Heart left ventricle (tissue), 16 donors: Measurements from ENCODE around the gene STARD3. TPM values are rescaled to one million over a fixed set of nuclear protein-coding genes. Genes with fewer than 3 reads are reported as not detected.

Experiments
- ATAC-seq, 4 donors: fragments of 200-7000 bp; cut with Tn5 transposase; one replicate each; pipeline ENCODE4 v1.9.1; 2020 to 2022; ENCODE audit warnings: moderate library complexity in 4 of 4, mild to moderate bottlenecking in 3 of 4, moderate number of reproducible peaks in 1 of 4
- DNase-seq, 5 donors: peaks; one replicate each; pipeline ENCODE4 v3.0.0-alpha.2; 2020
- H3K27ac ChIP-seq, 12 donors: fragments of 200-600 bp; sonication (generic) in 4 of 12; one replicate each; pipeline versions ENCODE4 v1.5.0 to v1.8.0; 2016 to 2022; ENCODE audit warnings: mild to moderate bottlenecking in 2 of 12
- H3K27me3 ChIP-seq, 9 donors: fragments of 200-600 bp; sonication (generic) in 2 of 9; one replicate each; pipeline versions ENCODE4 v1.5.1 to v1.8.0; 2016 to 2022; ENCODE audit warnings: mild to moderate bottlenecking in 3 of 9
- H3K36me3 ChIP-seq, 9 donors: fragments of 200-600 bp; sonication (generic) in 2 of 9; one replicate each; pipeline versions ENCODE4 v1.5.0 to v1.8.0; 2018 to 2022; ENCODE audit warnings: mild to moderate bottlenecking in 2 of 9
- H3K4me1 ChIP-seq, 12 donors: fragments of 200-600 bp; sonication (generic) in 4 of 12; one replicate each; pipeline versions ENCODE4 v1.5.0 to v1.8.0; 2016 to 2022; ENCODE audit warnings: mild to moderate bottlenecking in 3 of 12
- H3K4me3 ChIP-seq, 12 donors: fragments of 200-600 bp; sonication (generic) in 4 of 12; one replicate each; pipeline versions ENCODE4 v1.5.0 to v1.8.0; 2017 to 2022; ENCODE audit warnings: mild to moderate bottlenecking in 9 of 12, moderate library complexity in 4 of 12
- H3K9me3 ChIP-seq, 12 donors: fragments of 200-600 bp; sonication (generic) in 4 of 12; one replicate each; pipeline versions ENCODE4 v1.5.0 to v1.8.0; 2016 to 2022; ENCODE audit warnings: mild to moderate bottlenecking in 1 of 12
- POLR2A ChIP-seq, 2 donors: fragments of 450-650 bp; IDR thresholded peaks; one replicate each; pipeline ENCODE4 v1.6.1; 2017; ENCODE audit warnings: antibody characterized with exemption in 2 of 2, mild to moderate bottlenecking in 2 of 2, moderate library complexity in 2 of 2
- WGBS, 4 donors: extraction: QIAGEN DNeasy Blood & Tissue Kit in 2 of 4; methylation state at CpG; one replicate each; pipeline versions ENCODE4 v1.1.5 to v1.1.7; 2013 to 2018; 5-methylcytosine and 5-hydroxymethylcytosine counted together
- intact Hi-C, 10 donors: fragments of 100-400 bp; cut with DNase I; formaldehyde crosslinking; loops; one replicate each; pipeline versions ENCODE4 v1.11.1 to v1.14.2; 2022
- polyA plus RNA-seq, 2 donors: library from polyadenylated mRNA; stranded (reverse); fragments of 200-250 nt; gene quantifications; one replicate each; pipeline ENCODE4 v1.2.3, GENCODE V29; 2013
- total RNA-seq, 9 donors: library from RNA; depleted of rRNA in 2 of 9; stranded (reverse); fragments of >200 nt in 2 of 9; fragmentation: NEBNext Ultra II Directional in 3 of 9; extraction: Animal tissue kit (Norgen Biotek cat#: 25700) in 3 of 9; gene quantifications; one replicate each; pipeline versions ENCODE4 v1.1.0 to v1.2.4, GENCODE V29; 2016 to 2023
- TF ChIP-seq, protein P1 (sequence below), 12 donors: fragments of 200-600 bp; sonication (generic) in 4 of 12; IDR thresholded peaks; one replicate each; pipeline versions ENCODE4 v1.5.0 to v1.8.0; 2018 to 2022; ENCODE audit warnings: antibody characterized with exemption in 12 of 12, mild to moderate bottlenecking in 5 of 12
- donor health status: ischemic (EF 13 %, LVEDD 7.1; RV severe dilation, severe dysfunction).
- donor health status: healthy with polysubstance abuse.
- donor health status: DM: no; HTN: yes; CAD: no.
- donor health status: DM: no; HTN: no; CAD: no.
- donor health status: ischemic (EF 25% LVEDD 6.9; RV normal size, moderate dysfunction).
- donor health status: ischemic (EF 25% LVEDD 5.7; RV mildly dilated, moderate dysfunction).
- donor health status: healthy.
- donor health status: DM: yes; HTN: yes; CAD: no.
- donor health status: ischemic (EF 35%, LVEDD 5.7; RV mildly dilated, moderate dysfunction).
- donor health status: nonischemic (EF 11% LVEDD 7.7; RV severe dilation, severe dysfunction).
- donor health status: DM: yes; HTN: yes; CAD: no.
- donor health status: PGD.
- donor health status: ischemic (EF 29% LVEDD 5.4; RV normal size, mild dysfunction).
- donor health status: nonischemic (EF 23%, LVEDD 6.1; RV moderate dilation, normal function).

Gene STARD3
- total and polyA plus RNA-seq, 11 donors, result 14.1 to 57.2 (median 24.2) TPM

DNA sequence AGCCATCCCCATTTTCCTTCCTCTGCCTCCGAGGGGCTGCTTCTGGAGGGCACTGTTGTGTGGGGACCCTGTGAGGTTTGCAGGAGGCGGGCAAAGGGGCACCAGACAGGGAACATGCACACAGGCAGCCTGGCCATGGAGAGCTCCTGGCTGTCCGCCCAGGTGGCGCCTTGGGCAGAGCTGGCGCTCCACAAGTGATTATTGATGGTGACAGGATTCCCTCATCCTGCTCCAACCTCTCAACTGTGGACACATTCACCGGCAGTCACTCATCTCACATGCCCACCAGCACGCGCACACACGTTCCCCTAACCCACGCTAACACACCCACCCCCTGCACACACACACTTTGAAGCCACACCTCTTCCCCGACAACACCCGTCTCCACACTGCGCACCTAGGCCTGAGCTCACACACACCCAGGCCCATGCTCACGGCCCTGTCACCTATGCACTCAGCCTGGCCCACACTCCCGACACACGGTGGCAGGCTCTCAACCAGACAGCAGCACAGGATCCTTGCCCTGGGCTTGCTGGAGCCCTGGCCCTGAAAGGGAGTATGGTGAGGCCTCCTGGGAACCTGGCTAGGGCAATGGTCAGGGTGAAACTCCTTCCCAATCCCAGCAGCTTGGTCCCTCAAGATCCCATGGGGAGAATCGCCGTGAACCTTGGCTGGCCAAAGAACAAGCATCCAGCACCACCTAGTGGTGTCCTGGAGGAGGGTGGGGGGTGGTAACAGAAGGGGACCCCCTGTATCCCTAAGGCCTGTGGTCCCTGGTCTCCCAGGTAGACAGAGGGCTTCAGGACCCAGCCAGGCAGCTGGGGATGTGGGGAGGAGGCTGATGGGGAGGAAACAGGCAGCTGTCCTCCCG is 34.9 kb downstream of the STARD3 start:
- intact Hi-C loops, result loop anchor here in 5 of 10 donors (5.0 to 10.0 kb wide), 4 partner anchors 35 to 80 kb away; partner anchors contain the start of genes STARD3 (in 2 of the 5) and PPP1R1B (in 1 of the 5)

DNA sequence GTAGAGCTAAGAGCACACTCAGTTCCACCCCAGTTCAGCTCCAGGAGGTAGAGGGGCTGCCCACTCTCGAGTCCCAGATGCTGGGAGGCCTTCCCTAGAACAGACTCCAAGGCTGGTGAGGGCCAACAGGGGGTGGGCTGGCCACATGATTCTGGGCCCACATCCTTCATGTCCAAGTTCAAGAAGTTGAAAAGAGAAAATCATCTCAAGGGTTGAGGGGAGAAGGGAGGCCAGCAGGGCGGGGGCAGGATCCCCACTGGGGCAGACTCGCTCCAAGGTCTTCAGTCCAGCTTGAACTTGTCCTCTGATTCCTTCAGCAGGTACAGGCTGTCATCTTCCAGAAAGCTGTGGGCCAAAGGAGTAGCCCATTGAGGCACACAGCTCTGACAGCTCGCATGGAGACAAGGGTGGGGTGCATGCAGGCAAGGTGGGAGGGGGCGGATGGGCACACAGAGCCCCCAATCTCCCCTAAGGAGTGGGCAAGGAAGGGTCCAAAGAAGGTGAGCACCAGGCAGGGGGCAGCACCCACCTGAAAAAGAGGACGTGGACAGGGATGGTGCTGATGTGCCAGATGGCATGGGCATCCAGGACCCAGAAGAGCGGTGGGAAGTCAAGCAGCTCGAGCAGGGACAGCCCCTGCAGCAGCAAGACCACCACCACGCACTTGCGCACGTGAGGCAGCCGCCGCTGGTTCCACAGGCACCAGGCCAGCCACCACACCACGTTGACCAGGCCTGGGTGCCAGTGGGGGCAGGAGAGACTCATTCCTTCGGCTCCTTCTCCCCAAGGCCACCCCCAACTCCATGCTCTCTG is 35.8 kb downstream of the STARD3 start:
- WGBS, 4 donors, result 71 to 82% (median 80%) methylated on average over 13 to 15 of the region's 15 CpGs
- TF ChIP-seq, protein P1, sequence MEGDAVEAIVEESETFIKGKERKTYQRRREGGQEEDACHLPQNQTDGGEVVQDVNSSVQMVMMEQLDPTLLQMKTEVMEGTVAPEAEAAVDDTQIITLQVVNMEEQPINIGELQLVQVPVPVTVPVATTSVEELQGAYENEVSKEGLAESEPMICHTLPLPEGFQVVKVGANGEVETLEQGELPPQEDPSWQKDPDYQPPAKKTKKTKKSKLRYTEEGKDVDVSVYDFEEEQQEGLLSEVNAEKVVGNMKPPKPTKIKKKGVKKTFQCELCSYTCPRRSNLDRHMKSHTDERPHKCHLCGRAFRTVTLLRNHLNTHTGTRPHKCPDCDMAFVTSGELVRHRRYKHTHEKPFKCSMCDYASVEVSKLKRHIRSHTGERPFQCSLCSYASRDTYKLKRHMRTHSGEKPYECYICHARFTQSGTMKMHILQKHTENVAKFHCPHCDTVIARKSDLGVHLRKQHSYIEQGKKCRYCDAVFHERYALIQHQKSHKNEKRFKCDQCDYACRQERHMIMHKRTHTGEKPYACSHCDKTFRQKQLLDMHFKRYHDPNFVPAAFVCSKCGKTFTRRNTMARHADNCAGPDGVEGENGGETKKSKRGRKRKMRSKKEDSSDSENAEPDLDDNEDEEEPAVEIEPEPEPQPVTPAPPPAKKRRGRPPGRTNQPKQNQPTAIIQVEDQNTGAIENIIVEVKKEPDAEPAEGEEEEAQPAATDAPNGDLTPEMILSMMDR (IDR thresholded peaks at IDR 0.05), result no peak
- no peak for TF ChIP-seq POLR2A (IDR thresholded peaks at IDR 0.05)
- intact Hi-C loops, result loop anchor here in 5 of 10 donors (5.0 to 10.0 kb wide), 4 partner anchors 35 to 80 kb away; partner anchors contain the start of genes STARD3 (in 2 of the 5) and PPP1R1B (in 1 of the 5)
- Histone ChIP-seq H3K36me3 (no peaks in the 10 kb centered on the region), H3K27me3 (peaks cover 0 to 29% (median 7%) of the 10 kb centered on the region in 9 donors), H3K4me3 (no peak overlapping the region), H3K9me3 (no peaks in the 10 kb centered on the region), H3K4me1 (peaks cover 0 to 78% (median 39%) of the 10 kb centered on the region in 12 donors), H3K27ac (peak overlapping the region in 11 of 12 donors; percentile 32 to 98 (median 86))
- ATAC-seq (no peak), DNase-seq (peak in 2 of 5 donors; percentile 21 to 51)

More for the DNA sequence above, 34.9 kb downstream of the STARD3 start:
- H3K4me3 ChIP-seq, result no peak overlapping the region
- H3K27ac ChIP-seq, result peak overlapping the region; percentile 56 to 98 (median 83)
- no peaks in the 10 kb centered on the region for H3K36me3 ChIP-seq
- peaks cover 0 to 34% (median 11%) of the 10 kb centered on the region in 9 donors for H3K27me3 ChIP-seq
- 36 to 54% (median 46%) methylated on average over 17 to 19 of the region's 19 CpGs for WGBS, 4 donors
- no peaks in the 10 kb centered on the region for H3K9me3 ChIP-seq
- ATAC-seq (peak; percentile 10 to 39 (median 19)), DNase-seq (peak in 4 of 5 donors; percentile 59 to 85 (median 80))
- peaks cover 0 to 83% (median 42%) of the 10 kb centered on the region in 12 donors for H3K4me1 ChIP-seq
- no peak for TF ChIP-seq POLR2A (IDR thresholded peaks at IDR 0.05)
- TF ChIP-seq, protein P1 (IDR thresholded peaks at IDR 0.05), result peak in 11 of 12 donors; percentile 27 to 62 (median 52)

DNA sequence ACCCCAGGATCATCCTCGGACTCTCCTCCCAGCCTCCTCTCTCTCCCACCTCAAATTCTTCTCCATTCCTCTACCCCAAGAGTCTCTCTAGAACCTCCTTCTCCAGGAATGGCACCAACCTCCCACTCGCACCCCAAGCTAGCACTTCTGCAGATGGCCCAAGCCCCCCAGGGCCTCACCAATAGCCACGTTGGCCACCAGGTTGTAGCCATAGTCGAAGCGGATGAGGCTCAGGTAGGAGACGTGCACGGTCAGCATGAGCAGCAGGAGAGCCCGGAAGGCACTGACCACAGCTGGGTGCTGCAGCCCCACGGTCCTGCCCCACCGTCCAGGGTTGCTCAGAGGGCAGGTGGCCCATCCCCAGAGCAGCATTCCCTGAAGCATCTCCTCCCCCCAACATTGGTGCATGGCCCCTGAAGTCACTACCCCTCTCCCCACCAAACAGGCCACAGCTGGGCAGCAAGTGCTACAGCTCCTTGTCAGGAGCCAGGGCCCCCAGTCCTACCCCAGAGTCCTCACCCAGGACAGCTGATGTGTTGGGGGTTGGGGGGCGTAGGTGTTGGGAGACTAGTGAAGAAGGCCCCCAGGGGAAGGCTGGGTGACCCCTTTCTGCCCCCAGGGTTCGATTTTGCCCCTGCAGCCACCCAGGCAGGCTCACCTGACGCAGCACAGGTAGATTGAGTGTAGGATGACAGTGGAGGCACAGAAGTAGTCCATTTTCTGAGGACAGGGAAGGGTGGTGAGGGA is 36.6 kb downstream of the STARD3 start:
- H3K4me3 ChIP-seq, result no peak overlapping the region
- peaks cover 0 to 24% (median 0%) of the 10 kb centered on the region in 9 donors for H3K27me3 ChIP-seq
- no peaks in the 10 kb centered on the region for H3K36me3 ChIP-seq
- peaks cover 0 to 77% (median 37%) of the 10 kb centered on the region in 12 donors for H3K4me1 ChIP-seq
- peak in 1 of 5 donors; percentile 37 for DNase-seq
- ATAC-seq, result no peak
- H3K9me3 ChIP-seq, result no peaks in the 10 kb centered on the region
- 74 to 86% (median 82%) methylated on average over 10 to 13 of the region's 13 CpGs for WGBS, 4 donors
- peak overlapping the region in 4 of 12 donors; percentile 90 to 98 (median 90) for H3K27ac ChIP-seq
- intact Hi-C loops, result loop anchor here in 5 of 10 donors (5.0 to 10.0 kb wide), 4 partner anchors 36 to 79 kb away; partner anchors contain the start of genes STARD3 (in 2 of the 5) and PPP1R1B (in 1 of the 5)
- TF ChIP-seq, protein P1 (IDR thresholded peaks at IDR 0.05), result no peak
- TF ChIP-seq POLR2A (IDR thresholded peaks at IDR 0.05), result no peak
